GM23338 (cell line): ENCODE data around the gene FBXO15.

Experiments used
- CREB1 ChIP-seq: fragments of 250-450 bp; sonication (Bioruptor Pico); IDR thresholded peaks from 2 replicates; pipeline ENCODE4 v1.5.0; 2020; ENCODE audit warnings: low read depth, mild to moderate bottlenecking, moderate library complexity
- EZH2 ChIP-seq: fragments of 200-600 bp; sonication (generic); IDR thresholded peaks from one replicate; pipeline ENCODE4 v1.8.0; 2017; ENCODE audit warnings: antibody characterized with exemption, mild to moderate bottlenecking, low read depth; ENCODE audit not compliant: unreplicated experiment
- EZH2phosphoT487 ChIP-seq: fragments of 200-600 bp; sonication (generic); IDR thresholded peaks from one replicate; pipeline ENCODE4 v1.8.1; 2018; ENCODE audit warnings: antibody characterized with exemption; ENCODE audit not compliant: unreplicated experiment
- JUNB ChIP-seq: IDR thresholded peaks from one replicate; pipeline ENCODE4 v1.6.1; 2016; ENCODE audit warnings: antibody characterized with exemption; ENCODE audit not compliant: unreplicated experiment
- NANOG ChIP-seq: IDR thresholded peaks from 2 replicates; pipeline ENCODE4 v1.6.1; 2016; ENCODE audit warnings: antibody characterized with exemption, borderline replicate concordance
- POLR2AphosphoS5 ChIP-seq: IDR thresholded peaks from 2 replicates; pipeline ENCODE4 v1.6.1; 2016; ENCODE audit warnings: antibody characterized with exemption, low read depth
- STAT1 ChIP-seq: IDR thresholded peaks from one replicate; pipeline ENCODE4 v1.6.1; 2016; ENCODE audit warnings: antibody characterized with exemption; ENCODE audit not compliant: unreplicated experiment
- ZNF114 ChIP-seq: fragments of 250-450 bp; sonication (Bioruptor Pico); IDR thresholded peaks from 2 replicates; pipeline ENCODE4 v1.5.0; 2020; ENCODE audit warnings: mild to moderate bottlenecking, moderate library complexity
- TF ChIP-seq, protein P1 (sequence below), 2 experiments: fragments of 200-600 bp in 1 of 2; sonication (generic) in 1 of 2; conservative IDR thresholded peaks; 2 replicates each; pipeline versions ENCODE4 v1.5.1 to v1.6.1; 2016 to 2017; ENCODE audit warnings: antibody characterized with exemption in 2 of 2, low read depth in 2 of 2, mild to moderate bottlenecking in 2 of 2, moderate library complexity in 1 of 2
- TF ChIP-seq, protein P2 (sequence below): IDR thresholded peaks from one replicate; pipeline ENCODE4 v1.6.1; 2018; ENCODE audit warnings: antibody characterized with exemption; ENCODE audit not compliant: unreplicated experiment
- TF ChIP-seq, protein P3 (sequence below): fragments of 250-450 bp; sonication (Bioruptor Pico); IDR thresholded peaks from 2 replicates; pipeline ENCODE4 v1.5.0; 2020; ENCODE audit warnings: mild to moderate bottlenecking, moderate library complexity
- TF ChIP-seq, protein P4 (sequence below): IDR thresholded peaks from 2 replicates; pipeline ENCODE4 v1.6.1; 2016; ENCODE audit warnings: antibody characterized with exemption

DNA sequence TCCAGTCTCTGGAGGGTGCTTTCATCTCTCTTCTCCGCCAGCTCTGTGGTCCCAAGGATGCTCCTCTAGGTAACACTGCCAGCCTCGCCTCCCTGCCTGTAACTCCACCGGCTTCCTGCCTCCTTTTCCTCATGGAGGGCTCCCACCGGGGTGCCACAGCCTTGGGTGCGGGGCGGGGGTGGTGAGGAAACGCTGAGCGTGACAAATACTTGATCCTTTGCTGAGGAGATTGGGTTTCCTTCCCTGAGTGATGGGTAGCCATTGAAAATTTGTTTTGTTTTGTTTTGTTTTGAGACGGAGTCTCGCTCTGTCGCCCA, 25.8 kb upstream of the FBXO15 start:
- TF ChIP-seq, protein P1, sequence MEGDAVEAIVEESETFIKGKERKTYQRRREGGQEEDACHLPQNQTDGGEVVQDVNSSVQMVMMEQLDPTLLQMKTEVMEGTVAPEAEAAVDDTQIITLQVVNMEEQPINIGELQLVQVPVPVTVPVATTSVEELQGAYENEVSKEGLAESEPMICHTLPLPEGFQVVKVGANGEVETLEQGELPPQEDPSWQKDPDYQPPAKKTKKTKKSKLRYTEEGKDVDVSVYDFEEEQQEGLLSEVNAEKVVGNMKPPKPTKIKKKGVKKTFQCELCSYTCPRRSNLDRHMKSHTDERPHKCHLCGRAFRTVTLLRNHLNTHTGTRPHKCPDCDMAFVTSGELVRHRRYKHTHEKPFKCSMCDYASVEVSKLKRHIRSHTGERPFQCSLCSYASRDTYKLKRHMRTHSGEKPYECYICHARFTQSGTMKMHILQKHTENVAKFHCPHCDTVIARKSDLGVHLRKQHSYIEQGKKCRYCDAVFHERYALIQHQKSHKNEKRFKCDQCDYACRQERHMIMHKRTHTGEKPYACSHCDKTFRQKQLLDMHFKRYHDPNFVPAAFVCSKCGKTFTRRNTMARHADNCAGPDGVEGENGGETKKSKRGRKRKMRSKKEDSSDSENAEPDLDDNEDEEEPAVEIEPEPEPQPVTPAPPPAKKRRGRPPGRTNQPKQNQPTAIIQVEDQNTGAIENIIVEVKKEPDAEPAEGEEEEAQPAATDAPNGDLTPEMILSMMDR (conservative IDR thresholded peaks at IDR 0.05; ENCODE audit: low read depth in 2 of 2): no peak
- no peak for TF ChIP-seq EZH2phosphoT487
- no peak for TF ChIP-seq EZH2
- no peak for TF ChIP-seq POLR2AphosphoS5
- TF ChIP-seq, protein P2, sequence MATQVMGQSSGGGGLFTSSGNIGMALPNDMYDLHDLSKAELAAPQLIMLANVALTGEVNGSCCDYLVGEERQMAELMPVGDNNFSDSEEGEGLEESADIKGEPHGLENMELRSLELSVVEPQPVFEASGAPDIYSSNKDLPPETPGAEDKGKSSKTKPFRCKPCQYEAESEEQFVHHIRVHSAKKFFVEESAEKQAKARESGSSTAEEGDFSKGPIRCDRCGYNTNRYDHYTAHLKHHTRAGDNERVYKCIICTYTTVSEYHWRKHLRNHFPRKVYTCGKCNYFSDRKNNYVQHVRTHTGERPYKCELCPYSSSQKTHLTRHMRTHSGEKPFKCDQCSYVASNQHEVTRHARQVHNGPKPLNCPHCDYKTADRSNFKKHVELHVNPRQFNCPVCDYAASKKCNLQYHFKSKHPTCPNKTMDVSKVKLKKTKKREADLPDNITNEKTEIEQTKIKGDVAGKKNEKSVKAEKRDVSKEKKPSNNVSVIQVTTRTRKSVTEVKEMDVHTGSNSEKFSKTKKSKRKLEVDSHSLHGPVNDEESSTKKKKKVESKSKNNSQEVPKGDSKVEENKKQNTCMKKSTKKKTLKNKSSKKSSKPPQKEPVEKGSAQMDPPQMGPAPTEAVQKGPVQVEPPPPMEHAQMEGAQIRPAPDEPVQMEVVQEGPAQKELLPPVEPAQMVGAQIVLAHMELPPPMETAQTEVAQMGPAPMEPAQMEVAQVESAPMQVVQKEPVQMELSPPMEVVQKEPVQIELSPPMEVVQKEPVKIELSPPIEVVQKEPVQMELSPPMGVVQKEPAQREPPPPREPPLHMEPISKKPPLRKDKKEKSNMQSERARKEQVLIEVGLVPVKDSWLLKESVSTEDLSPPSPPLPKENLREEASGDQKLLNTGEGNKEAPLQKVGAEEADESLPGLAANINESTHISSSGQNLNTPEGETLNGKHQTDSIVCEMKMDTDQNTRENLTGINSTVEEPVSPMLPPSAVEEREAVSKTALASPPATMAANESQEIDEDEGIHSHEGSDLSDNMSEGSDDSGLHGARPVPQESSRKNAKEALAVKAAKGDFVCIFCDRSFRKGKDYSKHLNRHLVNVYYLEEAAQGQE: no peak
- no peak for TF ChIP-seq CREB1 (CRISPR knock-in tag)
- no peak for TF ChIP-seq STAT1
- TF ChIP-seq JUNB: no peak
- TF ChIP-seq, protein P3, sequence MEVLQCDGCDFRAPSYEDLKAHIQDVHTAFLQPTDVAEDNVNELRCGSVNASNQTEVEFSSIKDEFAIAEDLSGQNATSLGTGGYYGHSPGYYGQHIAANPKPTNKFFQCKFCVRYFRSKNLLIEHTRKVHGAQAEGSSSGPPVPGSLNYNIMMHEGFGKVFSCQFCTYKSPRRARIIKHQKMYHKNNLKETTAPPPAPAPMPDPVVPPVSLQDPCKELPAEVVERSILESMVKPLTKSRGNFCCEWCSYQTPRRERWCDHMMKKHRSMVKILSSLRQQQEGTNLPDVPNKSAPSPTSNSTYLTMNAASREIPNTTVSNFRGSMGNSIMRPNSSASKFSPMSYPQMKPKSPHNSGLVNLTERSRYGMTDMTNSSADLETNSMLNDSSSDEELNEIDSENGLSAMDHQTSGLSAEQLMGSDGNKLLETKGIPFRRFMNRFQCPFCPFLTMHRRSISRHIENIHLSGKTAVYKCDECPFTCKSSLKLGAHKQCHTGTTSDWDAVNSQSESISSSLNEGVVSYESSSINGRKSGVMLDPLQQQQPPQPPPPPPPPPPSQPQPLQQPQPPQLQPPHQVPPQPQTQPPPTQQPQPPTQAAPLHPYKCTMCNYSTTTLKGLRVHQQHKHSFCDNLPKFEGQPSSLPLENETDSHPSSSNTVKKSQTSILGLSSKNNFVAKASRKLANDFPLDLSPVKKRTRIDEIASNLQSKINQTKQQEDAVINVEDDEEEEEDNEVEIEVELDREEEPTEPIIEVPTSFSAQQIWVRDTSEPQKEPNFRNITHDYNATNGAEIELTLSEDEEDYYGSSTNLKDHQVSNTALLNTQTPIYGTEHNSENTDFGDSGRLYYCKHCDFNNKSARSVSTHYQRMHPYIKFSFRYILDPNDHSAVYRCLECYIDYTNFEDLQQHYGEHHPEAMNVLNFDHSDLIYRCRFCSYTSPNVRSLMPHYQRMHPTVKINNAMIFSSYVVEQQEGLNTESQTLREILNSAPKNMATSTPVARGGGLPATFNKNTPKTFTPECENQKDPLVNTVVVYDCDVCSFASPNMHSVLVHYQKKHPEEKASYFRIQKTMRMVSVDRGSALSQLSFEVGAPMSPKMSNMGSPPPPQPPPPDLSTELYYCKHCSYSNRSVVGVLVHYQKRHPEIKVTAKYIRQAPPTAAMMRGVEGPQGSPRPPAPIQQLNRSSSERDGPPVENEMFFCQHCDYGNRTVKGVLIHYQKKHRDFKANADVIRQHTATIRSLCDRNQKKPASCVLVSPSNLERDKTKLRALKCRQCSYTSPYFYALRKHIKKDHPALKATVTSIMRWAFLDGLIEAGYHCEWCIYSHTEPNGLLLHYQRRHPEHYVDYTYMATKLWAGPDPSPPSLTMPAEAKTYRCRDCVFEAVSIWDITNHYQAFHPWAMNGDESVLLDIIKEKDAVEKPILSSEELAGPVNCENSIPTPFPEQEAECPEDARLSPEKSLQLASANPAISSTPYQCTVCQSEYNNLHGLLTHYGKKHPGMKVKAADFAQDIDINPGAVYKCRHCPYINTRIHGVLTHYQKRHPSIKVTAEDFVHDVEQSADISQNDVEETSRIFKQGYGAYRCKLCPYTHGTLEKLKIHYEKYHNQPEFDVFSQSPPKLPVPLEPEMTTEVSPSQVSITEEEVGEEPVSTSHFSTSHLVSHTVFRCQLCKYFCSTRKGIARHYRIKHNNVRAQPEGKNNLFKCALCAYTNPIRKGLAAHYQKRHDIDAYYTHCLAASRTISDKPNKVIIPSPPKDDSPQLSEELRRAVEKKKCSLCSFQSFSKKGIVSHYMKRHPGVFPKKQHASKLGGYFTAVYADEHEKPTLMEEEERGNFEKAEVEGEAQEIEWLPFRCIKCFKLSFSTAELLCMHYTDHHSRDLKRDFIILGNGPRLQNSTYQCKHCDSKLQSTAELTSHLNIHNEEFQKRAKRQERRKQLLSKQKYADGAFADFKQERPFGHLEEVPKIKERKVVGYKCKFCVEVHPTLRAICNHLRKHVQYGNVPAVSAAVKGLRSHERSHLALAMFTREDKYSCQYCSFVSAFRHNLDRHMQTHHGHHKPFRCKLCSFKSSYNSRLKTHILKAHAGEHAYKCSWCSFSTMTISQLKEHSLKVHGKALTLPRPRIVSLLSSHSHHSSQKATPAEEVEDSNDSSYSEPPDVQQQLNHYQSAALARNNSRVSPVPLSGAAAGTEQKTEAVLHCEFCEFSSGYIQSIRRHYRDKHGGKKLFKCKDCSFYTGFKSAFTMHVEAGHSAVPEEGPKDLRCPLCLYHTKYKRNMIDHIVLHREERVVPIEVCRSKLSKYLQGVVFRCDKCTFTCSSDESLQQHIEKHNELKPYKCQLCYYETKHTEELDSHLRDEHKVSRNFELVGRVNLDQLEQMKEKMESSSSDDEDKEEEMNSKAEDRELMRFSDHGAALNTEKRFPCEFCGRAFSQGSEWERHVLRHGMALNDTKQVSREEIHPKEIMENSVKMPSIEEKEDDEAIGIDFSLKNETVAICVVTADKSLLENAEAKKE: no peak
- TF ChIP-seq, protein P4, sequence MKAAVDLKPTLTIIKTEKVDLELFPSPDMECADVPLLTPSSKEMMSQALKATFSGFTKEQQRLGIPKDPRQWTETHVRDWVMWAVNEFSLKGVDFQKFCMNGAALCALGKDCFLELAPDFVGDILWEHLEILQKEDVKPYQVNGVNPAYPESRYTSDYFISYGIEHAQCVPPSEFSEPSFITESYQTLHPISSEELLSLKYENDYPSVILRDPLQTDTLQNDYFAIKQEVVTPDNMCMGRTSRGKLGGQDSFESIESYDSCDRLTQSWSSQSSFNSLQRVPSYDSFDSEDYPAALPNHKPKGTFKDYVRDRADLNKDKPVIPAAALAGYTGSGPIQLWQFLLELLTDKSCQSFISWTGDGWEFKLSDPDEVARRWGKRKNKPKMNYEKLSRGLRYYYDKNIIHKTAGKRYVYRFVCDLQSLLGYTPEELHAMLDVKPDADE: no peak
- no peak for TF ChIP-seq NANOG
- no peak for TF ChIP-seq ZNF114 (CRISPR knock-in tag)
